Psoas muscle (tissue), 8 donors: Measurements from ENCODE around the gene CMTR1. TPM values are rescaled to one million over a fixed set of nuclear protein-coding genes. Genes with fewer than 3 reads are reported as not detected.

Source experiments
- ATAC-seq, 4 donors: fragments of 200-7000 bp; cut with Tn5 transposase; one replicate each; pipeline ENCODE4 v1.9.1; 2020; ENCODE audit warnings: moderate library complexity in 3 of 4, mild to moderate bottlenecking in 2 of 4
- DNase-seq, 2 donors: peaks; one replicate each; pipeline ENCODE4 v3.0.0-alpha.2; 2020
- H3K27ac ChIP-seq: fragments of 200-600 bp; one replicate; pipeline ENCODE4 v1.8.0; 2022
- H3K27me3 ChIP-seq, 3 donors: fragments of 200-600 bp in 1 of 3; one replicate each; pipeline versions ENCODE4 v1.6.1 to v1.8.0; 2013 to 2022; ENCODE audit warnings: low read length in 2 of 3, mild to moderate bottlenecking in 2 of 3, moderate library complexity in 1 of 3; ENCODE audit not compliant: insufficient read depth in 3 of 3
- H3K36me3 ChIP-seq, 2 donors: fragments of 200-600 bp in 1 of 2; one replicate each; pipeline versions ENCODE4 v1.6.1 to v1.8.0; 2013 to 2022; ENCODE audit warnings: low read depth in 1 of 2, mild to moderate bottlenecking in 1 of 2, moderate library complexity in 1 of 2; ENCODE audit not compliant: insufficient read depth in 1 of 2
- H3K4me1 ChIP-seq: fragments of 200-600 bp; one replicate; pipeline ENCODE4 v1.8.0; 2022
- H3K4me3 ChIP-seq: fragments of 200-600 bp; one replicate; pipeline ENCODE4 v1.8.0; 2022; ENCODE audit warnings: mild to moderate bottlenecking
- H3K9me3 ChIP-seq: fragments of 200-600 bp; one replicate; pipeline ENCODE4 v1.8.0; 2022
- CTCF ChIP-seq: fragments of 200-600 bp; IDR thresholded peaks from one replicate; pipeline ENCODE4 v1.8.0; 2022; ENCODE audit warnings: antibody characterized with exemption
- WGBS, 3 donors: extraction: QIAGEN DNeasy Blood & Tissue Kit; methylation state at CpG; one replicate each; pipeline versions ENCODE4 v1.1.6 to v1.1.7; 2013; 5-methylcytosine and 5-hydroxymethylcytosine counted together
- intact Hi-C, 2 donors: fragments of 100-400 bp; cut with DNase I; formaldehyde crosslinking; loops; one replicate each; pipeline versions ENCODE4 v1.11.0 to v1.14.2; 2022
- polyA plus RNA-seq, 3 donors: library from polyadenylated mRNA; stranded (reverse); fragments of 200-250 nt; gene quantifications; one replicate each; pipeline ENCODE4 v1.2.3, GENCODE V29; 2013
- total RNA-seq, 4 donors: library from RNA; stranded (reverse); fragmentation: NEBNext Ultra II Directional in 2 of 4; extraction: Animal tissue kit (Norgen Biotek cat#: 25700) in 2 of 4; gene quantifications; one replicate each; pipeline versions ENCODE4 v1.2.1 to v1.2.4, GENCODE V29; 2021 to 2023
- donor health status: healthy with polysubstance abuse.
- donor health status: DM: no; HTN: no; CAD: no; lungs with moderate emphysema.
- donor health status: Bipolar disorder and iron deficiency.
- donor health status: healthy.
- donor health status: DM: yes; HTN: yes; CAD: no.
- donor health status: DM: no; HTN: no; CAD: no.
- donor health status: DM: no; HTN: no; CAD: no.
- donor health status: DM: yes; HTN: yes; CAD: no.

The CMTR1 gene
- total and polyA plus RNA-seq, 7 donors = 8.8 to 29.9 (median 24.4) TPM

GRCh38 chr6:37417393-37417792 lies 15.6 kb upstream of the CMTR1 start:
- no peak for TF ChIP-seq CTCF
- Histone ChIP-seq H3K27me3 (no peaks in the 10 kb centered on the region), H3K27ac (no peak overlapping the region), H3K4me3 (no peak overlapping the region), H3K4me1 (no peaks in the 10 kb centered on the region), H3K9me3 (no peaks in the 10 kb centered on the region), H3K36me3 (no peaks in the 10 kb centered on the region)
- 68 to 96% (median 76%) methylated on average over 2 of the region's 2 CpGs for WGBS, 3 donors
- intact Hi-C loops = no loop called here
- DNase-seq (no peak), ATAC-seq (no peak)

- H3K4me1 ChIP-seq = no peaks in the 10 kb centered on the region
- intact Hi-C loops = no loop called here
- H3K4me3 ChIP-seq = no peak overlapping the region
- no peak for TF ChIP-seq CTCF
- H3K27ac ChIP-seq = no peak overlapping the region
- 36 to 39% (median 36%) methylated on average over 5 of the region's 5 CpGs for WGBS, 3 donors
- no peaks in the 10 kb centered on the region for H3K27me3 ChIP-seq
- ATAC-seq = no peak
- no peaks in the 10 kb centered on the region for H3K36me3 ChIP-seq
- no peak for DNase-seq
- no peaks in the 10 kb centered on the region for H3K9me3 ChIP-seq
Observed at GRCh38 chr6:37418722-37419121, 14.3 kb upstream of the CMTR1 start.

GRCh38 chr6:37426058-37426944 lies 6.7 kb upstream of the CMTR1 start:
- ATAC-seq = no peak

GRCh38 chr6:37426945-37427510 lies 6.0 kb upstream of the CMTR1 start:
- Histone ChIP-seq H3K9me3 (no peaks in the 10 kb centered on the region), H3K4me3 (no peak overlapping the region), H3K27me3 (no peaks in the 10 kb centered on the region), H3K36me3 (no peaks in the 10 kb centered on the region), H3K4me1 (no peaks in the 10 kb centered on the region), H3K27ac (no peak overlapping the region)
- intact Hi-C loops = no loop called here
- 82 to 91% (median 90%) methylated on average over 6 of the region's 6 CpGs for WGBS, 3 donors
- no peak for TF ChIP-seq CTCF
- DNase-seq (no peak), ATAC-seq (no peak)

More at GRCh38 chr6:37426058-37426944, 6.7 kb upstream of the CMTR1 start:
- Histone ChIP-seq H3K4me1 (no peaks in the 10 kb centered on the region), H3K27ac (no peak overlapping the region), H3K4me3 (no peak overlapping the region), H3K9me3 (no peaks in the 10 kb centered on the region), H3K27me3 (no peaks in the 10 kb centered on the region), H3K36me3 (no peaks in the 10 kb centered on the region)
- no peak for DNase-seq
- no peak for TF ChIP-seq CTCF
- intact Hi-C loops = no loop called here
- WGBS, 3 donors = 72 to 77% (median 74%) methylated on average over 4 of the region's 4 CpGs
